NCI-H526 treated with DMSO at 0.1 percent for 48 hours (cell line): Measurements from ENCODE around the gene DCC.

Experiments used
- DNase-seq: peaks from one replicate; lab custom pipeline; 2025; lab: John Stamatoyannopoulos, UW

Gene DCC

DNA sequence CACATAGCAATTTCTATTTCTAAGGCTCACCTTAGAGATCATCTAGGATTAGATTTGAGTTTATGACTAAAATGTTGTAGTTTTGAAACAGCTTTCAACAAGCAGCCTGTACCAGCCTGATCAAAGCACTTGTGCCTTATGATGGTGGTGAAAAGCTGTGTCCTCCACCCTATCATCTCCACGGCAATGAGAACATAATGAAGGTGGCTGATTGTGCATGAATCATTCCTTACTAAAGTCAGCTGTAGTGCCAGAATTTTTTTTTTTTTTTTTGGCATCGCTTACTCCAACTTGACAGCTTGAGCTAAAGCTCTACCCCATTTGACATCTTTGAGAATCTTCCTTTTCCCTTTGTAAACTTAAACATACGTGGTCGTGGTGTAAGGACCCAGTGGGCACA is 86.0 kb downstream of the DCC start:
- DNase-seq, result no peak

DNA sequence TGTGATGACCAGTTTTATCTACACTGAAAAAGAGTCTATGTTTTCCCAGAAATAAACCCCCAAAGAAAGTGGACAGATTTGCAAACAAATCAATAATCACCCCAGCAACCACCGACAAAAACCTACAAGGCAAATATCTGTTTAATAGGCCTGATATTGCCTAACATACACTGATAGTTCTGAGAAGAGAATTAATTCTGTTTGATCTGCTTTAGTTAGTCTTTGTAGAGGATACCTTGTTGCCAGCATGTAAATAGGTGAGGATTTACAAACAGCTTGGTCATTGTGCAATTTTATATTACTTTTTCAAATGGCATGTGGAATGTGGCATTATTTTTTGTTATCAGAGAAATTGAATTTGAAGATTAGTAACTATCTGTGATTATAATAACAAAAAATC is 86.5 kb downstream of the DCC start:
- DNase-seq, result no peak

DNA sequence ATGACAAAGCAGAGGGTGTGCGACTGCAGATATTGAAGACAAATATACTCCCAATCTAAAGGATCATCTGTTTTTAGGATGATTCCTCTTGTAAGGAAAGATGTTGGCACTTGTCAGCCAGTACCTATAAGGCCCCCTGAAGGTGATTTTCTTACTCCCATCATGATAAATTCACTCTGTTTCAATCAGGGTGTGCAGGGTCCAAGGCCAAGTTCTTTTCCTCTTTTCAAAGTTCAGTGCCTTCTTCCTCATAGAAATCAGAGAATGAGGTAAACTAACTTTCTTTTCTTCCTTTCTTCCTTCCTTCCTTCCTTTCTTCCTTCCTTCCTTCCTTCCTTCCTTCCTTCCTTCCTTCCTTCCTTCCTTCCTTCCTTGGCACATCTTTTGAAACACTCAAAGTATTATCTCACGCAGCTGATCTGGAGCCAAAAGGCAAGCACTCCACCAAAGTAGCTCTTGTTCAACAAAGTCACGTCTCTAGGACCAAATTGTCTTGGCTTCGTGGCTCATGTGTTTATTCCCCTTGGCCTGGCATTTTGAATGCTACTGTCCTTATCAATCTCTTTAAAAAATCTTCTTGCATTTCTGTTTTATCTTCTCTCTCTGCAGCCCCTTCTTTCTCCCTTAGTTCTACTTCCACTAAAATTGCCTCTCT is 87.7 kb downstream of the DCC start:
- no peak for DNase-seq

DNA sequence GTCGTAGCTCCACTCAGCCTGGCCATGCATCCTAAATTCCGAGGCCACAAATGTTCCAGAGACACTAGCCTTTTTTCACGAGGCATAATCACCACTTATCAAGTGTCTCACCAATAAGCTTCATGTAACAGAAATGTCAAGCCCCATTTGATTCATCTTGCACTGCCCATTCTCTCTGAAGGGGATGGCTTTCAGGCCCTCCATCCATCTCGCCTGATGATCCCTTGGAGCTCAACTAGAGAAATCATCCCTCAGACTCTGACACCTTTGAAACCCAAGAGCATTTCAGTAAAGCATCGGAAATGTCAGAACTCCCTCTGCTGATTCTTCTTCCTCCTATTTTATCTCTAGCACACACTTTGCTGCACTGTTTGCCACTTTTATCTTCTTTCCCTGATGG is 91.7 kb downstream of the DCC start:
- DNase-seq, result no peak

DNA sequence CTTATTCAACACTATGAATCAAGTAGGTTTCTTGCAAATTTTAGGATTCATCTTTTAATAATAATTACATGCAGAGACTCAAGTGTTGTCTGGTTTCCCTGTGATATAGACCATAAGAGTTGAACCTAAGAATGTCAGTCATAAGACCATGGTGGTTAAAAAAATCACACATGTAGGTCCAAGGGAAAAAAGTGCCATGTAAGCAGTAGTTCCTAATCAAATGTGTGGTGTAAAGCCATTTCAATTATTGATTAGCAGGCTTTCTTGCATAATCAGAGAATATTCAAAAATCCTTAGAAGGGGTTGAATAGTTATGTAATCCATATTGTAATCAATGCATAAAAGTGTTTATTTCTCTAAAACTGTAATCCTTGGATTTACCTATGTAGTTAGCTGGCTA is 93.8 kb downstream of the DCC start:
- no peak for DNase-seq

DNA sequence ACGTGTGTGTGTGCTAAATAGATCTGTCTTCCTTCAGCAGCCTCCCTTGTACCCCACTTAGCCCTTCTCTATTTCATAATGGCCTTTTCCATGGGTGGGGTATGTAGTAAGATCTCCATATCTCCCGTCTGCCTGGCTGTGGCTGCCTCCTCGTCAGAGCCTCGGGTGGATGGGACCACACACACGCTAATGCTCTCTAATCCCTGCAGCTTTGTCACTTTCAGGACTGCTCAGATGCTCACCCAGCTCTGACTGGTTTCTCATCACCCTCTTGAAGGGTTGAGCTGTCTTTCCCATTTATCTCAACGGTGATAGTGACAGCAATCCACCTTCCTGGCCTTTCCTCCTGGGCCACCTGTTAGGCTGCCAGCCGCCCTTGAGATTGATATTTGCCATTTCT is 95.3 kb downstream of the DCC start:
- no peak for DNase-seq

DNA sequence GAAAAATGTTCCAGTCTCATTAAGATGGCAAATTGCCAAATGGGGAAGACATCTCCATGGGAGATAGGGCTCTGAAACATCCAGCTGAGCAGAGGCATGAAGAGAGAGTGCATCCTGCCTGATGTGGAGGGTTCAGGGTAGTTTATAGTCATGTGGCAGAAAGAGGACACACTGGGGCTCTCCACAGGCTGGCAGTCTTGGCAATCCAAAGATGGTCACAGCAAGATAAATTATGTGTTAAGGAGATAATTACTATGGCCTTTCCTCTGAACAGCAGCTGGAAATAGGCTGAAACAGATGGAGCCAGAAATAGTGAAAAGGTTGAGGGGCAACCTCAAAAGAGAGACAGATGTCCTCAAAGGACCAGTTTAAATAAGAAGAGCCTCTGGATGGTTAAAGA is 97.2 kb downstream of the DCC start:
- DNase-seq, result no peak

DNA sequence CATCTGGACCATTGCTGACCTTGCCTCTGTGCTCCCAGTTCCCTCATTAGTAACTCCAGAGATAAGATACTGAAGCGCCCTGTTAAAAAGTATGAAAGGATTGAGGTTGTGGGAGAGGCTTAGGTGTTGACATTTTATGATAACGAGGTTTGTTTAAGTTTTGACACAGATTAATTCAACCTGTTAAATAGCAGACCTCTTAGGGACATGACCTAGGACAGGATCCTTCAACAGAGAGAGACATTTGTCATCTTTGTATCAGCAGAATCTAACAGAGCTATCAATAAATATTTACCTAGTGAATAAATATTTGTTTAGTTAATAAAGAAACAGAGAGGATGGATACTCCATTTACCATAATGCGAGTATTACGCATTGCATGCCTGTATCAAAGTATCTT is 99.5 kb downstream of the DCC start:
- no peak for DNase-seq

DNA sequence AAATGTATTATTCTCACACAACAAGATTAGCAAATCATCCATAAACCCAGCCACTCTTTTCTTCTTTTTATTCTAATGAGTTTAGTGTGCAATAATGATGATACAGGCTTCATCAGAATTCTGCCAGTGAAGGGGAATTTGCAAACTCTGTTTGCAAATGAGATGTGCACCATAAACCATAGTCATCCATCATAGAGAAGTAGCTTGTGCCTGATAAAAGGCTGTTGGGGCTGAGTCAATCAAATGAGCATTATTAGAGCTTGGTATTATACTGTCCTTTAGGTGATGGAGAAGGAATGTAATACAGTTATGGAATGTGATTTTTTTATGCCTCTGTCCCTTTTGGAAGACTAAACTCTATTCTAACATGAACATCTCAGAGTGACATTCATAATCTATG is 101.8 kb downstream of the DCC start:
- peak; percentile 5 for DNase-seq

DNA sequence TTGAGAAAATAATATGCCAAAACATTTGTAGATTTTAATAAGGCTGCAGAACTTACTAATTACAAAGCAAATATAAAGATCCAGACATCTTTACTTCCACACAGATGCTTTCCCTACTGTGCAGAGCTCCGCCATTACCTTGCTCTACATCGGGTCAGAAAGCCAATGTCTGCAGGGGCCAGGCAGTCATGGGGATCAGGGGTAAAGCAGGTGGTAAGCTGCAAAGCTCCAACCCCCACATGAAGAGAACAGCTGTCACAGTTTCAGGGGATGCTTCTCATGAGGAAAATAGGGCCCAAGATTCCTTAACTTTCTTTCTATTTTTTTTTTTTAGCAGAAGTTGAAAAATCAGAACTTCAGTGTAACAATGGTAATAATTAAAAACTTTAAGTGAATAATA is 102.7 kb downstream of the DCC start:
- no peak for DNase-seq

DNA sequence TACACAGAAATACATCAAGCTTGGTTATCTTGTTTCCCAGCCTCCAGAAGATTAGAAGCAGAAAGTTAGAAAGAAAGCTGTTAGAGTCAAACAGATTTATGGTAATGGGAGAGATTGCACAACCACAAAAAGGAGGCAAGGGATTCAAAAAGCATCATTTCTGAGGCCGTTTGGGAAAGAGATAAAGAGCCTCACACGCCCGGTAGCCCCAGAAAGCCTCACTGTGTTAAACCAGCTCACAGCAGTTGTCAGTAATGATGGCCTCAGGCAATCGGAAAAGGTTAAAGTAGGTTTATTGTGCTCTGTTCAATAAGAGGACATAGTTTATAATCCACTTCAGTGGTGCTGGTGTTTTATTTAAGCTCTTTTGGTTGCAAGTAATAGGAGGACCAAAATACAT is 111.3 kb downstream of the DCC start:
- no peak for DNase-seq

DNA sequence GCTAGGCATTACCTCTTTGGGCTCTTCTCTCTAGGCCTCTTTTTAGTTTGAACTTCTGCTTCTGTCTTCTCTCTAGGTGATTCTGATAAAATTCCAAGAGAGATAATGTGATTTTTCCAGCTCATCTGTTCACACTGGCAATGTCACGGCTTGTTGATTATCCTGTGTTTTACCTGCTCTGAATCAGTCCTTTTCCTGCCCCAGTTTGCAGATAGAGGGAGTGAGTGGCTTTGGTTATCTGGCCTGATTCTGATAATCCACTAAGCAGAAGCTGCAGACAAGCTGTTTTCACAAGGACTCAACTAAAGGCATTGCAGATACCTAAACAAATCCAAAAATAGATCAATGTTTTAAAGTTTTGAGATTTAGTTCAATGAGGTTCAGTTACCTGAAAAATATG is 111.9 kb downstream of the DCC start:
- DNase-seq, result no peak

DNA sequence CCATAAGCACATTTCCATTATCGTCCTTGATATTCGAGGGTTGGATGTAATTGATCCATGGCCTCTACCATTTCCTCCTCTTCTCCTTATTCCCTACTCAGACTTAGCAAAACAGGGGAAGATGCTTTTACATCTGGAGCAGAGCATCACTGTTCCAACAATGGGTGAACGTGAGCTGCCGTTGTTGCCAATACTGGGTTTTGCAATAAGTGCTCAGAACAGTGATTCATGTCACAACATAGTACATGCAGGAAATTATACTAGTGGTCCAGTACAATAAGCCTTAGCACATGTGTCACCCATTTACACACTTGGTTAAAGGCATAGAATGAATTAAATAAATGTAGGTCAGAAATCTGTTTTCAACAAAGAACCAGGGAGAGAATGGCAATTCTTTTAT is 112.4 kb downstream of the DCC start:
- no peak for DNase-seq

DNA sequence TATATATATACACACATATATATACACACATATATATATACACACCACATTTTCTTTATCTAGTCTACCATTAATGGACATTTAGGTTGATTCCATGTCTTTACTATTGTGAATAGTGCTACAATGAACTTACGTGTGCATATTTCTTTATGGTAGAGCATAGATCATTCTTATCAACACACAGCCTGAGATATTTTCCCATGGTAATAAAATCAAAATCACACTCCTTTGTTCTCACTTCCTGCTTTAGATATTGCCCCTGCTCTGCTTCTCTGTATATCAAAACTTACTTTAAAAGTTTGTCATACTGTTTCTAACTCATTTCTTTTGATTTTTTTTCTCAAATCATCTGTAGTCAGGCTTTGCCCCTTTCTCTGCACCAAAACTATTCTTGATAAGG is 119.9 kb downstream of the DCC start:
- no peak for DNase-seq

DNA sequence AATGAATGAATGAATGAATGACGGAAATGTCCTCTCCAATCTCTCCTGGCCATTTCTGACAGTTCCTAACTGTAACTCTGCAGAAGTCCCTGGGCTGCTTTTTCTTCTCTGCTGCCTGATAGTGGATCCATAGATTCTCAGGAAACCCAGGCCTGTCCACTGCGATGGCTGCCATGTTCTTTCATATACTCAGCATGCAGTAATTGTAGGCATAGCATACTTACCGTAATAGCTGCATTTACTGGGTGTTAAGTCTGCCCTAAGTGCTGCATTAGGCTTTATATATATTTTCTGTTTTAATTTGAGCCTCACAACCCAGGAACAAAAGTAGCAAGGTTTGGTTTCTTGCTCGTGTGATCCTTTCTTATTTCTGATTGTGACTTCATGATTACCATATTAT is 122.9 kb downstream of the DCC start:
- no peak for DNase-seq

DNA sequence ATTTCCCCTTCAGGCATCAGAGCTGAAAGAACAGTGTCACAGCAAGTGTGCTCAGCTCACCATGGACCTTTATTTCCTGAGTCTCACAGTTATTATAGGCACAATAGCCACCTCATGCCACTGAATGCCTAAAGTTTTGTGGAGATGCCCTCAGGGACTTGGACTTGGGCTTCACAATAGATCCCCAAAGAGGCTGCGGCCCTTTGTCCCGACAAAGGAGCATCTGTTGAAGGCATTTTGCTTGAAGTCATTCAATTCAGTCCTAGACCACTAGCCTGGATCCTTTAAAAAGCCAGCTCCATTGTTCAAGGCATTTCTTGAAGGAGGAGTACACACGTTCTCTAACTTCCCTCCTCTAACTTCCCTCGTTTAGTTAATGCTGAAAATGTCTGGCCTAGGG is 125.4 kb downstream of the DCC start:
- DNase-seq, result no peak

DNA sequence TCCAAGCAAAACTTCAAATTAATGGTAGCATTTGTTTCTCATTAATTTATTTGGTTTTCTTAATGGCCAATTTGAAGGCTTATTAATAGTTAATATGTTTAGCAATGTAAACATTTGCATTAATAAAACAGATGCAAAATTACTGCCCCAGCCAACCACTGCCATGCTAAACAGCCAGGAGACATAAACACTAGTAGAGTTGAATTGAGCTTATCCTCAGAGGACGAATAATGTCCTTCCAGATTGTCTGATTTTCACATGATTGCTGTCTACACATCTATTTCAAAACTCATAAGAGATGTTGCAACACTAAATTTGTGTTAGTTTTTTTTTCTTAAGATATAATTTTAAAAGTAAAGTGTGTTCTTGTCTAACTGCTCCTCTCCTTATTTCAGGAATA is 128.5 kb downstream of the DCC start:
- no peak for DNase-seq

DNA sequence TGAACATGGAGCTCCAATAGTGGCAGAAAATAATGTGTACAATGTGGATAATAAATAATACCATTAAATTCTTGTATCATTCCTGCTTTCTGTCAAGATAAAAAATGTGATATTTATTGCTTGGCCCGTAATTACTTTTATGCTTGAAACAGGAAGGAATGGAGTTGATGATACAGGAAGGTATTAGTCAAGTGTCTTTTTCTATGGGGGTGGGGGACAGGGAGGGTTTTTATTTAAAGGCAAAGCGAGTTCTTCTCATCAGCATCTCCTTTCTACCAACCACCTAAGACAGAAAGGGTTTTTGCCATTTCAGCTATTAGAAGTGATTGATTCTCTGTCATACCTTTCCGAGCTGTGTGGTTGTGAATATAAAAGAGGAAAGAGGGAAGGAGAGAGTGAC is 135.3 kb downstream of the DCC start:
- no peak for DNase-seq

DNA sequence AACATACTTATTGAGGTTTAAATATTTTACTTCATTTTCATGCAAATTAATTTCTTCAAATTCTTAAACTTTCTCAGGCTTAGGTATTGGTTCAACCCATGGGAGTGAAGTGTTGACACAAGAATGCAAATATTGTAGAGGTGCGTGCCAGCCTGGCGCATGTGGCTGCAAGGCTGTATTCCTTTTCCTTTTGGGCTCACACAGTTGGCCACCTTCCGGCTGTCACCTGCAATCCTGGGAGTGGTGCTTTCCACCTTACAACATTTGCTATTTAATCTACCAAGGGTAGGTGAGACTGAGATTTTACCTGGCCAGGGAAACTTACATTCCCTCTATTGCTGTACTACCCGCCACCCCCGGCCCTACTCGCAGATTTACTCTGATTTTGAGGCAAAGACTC is 141.1 kb downstream of the DCC start:
- no peak for DNase-seq

DNA sequence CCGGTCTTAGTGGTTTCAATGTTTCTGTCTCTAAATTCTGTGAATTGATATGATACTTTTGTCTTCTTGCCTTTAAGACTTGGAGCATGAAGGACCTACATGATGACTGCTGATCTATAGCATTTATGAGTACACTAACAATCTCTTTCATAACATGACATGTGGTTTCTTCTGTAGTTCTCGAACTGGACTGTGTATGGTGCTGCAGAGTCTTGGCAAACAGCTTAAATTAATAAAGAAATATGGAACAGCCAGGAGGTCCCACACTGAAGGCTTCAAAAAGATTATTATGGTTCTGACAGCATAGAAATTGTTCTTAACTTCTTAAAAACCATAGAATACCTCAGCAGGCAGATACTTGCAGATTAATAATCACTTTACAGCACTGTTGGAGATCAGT is 145.0 kb downstream of the DCC start:
- no peak for DNase-seq

DNA sequence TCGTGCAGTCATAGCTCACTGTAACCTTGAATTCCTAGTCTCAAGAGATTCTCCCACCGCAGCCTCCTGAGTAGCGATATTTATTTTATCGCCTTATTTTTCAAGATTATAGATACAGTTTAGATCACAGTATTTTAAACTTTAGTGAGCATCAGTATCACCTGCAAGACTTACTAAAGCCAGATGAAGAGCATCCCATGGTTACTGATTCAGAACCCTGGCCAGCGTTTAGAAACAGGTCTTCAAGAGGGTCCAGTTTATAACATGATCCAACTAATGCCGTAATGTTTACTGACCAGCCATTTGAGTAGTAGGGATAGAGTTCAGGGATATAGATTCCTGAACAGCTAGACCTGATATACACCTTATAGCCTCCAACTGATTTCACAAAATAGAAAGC is 146.1 kb downstream of the DCC start:
- DNase-seq, result no peak

DNA sequence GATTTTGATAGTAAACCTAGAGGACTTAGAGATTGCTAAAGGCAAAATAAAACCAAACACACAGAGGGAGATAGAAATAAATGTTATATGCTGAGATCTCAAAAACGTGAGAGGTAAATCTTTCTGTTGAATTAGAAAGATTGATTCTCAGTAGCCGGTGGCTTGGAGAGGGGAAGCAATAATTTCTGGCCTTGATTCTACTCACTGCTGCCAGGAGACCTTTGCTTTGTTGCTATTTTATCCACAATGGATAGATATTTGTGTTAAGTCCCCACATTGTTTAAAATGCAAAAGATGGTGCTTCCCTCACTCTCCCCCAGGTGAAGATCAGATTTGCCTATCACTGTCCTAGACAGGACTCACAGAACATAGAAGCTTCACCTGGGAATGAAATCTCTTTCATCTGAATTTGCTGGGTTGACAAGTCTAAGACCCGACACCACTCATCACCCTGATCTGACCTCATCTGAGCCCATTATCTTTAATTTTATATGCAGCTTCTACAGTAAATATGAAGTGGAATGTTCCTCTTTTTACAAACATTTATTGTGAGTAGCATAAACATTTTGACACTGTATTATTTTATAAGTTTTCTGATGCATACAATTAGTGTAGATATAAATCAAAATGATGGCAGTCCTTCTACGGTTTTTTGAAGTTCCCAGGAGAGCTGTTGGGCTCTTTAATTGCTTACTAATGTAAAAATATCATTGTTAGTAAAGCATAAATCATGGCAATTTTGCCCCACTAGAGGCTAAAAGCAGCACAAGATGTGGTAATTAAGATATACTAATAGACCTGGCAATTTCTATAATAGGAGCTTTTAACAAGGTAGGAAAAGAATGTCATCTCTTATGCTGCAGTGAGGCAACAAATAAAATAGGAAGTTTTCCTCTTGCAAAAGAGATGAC is 149.7 kb downstream of the DCC start:
- DNase-seq, result no peak

DNA sequence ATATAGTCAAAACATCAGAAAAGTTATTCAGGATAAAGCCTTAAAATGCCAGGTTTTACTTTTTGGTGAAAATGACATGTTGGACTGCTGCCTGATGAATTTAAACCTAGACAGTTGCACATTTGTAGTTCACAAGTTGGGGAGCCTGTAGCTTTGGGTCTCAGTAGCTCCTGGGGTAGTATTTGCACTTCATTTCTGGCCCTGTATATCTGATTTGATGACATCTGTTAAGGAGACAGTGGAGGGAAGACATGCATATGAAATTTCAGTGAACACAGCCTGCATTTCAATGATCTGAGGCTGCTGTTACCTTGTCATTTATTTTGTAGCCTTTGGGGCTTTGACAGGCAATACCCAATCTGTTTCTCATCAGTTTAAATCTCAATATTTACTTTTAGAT is 156.4 kb downstream of the DCC start:
- DNase-seq, result no peak

DNA sequence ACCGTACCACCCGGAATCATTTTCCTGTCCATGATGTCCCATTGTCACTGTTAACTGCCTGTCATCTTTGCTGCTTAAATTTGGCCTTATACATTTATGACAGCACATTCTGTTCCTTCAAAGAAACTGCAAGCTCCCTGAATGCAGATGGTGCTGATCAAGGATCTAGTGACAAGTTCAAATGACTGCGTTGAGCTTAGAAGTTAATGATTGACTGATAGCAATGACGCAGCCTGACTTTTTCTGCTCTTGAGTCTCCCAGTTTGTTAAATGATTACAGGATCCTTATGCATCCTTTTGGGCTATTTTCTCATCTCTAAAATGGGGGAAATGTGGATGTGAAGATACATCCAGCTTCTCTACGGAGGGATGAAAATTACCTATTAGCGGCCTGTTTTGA is 159.0 kb downstream of the DCC start:
- DNase-seq, result no peak
